GM10266 (cell line): ENCODE measurements around the gene ZNF80.

ENCODE experiments used
- DNase-seq: peaks from one replicate; pipeline ENCODE4 v3.0.0; 2012; ENCODE audit errors: extremely low spot score
- TF ChIP-seq, protein P1 (sequence below): IDR thresholded peaks from 2 replicates; pipeline ENCODE4 v1.5.1; 2012; ENCODE audit warnings: mild to moderate bottlenecking, low read depth; ENCODE audit not compliant: control insufficient read depth, insufficient read depth; ENCODE audit errors: missing control alignments

ZNF80 gene

DNA sequence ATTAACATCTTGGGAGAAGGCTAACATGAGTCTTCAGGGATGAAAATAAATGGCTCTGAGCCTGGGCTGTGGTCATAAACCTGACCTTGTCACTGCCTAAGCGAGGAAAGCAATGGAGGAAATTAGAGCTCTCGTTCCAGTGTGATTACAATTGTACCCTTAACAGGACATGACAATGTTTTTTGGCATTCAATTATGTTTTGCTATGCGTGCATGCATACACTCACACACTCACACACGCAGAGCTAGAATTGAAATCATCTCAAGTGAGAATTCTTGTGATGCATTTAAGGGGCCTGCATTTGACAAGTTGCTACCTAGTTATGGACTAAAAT, 24.1 kb downstream of the ZNF80 start:
- DNase-seq = no peak
- TF ChIP-seq, protein P1, sequence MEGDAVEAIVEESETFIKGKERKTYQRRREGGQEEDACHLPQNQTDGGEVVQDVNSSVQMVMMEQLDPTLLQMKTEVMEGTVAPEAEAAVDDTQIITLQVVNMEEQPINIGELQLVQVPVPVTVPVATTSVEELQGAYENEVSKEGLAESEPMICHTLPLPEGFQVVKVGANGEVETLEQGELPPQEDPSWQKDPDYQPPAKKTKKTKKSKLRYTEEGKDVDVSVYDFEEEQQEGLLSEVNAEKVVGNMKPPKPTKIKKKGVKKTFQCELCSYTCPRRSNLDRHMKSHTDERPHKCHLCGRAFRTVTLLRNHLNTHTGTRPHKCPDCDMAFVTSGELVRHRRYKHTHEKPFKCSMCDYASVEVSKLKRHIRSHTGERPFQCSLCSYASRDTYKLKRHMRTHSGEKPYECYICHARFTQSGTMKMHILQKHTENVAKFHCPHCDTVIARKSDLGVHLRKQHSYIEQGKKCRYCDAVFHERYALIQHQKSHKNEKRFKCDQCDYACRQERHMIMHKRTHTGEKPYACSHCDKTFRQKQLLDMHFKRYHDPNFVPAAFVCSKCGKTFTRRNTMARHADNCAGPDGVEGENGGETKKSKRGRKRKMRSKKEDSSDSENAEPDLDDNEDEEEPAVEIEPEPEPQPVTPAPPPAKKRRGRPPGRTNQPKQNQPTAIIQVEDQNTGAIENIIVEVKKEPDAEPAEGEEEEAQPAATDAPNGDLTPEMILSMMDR = no peak

GRCh38 chr3:114212646-114213045, 24.7 kb downstream of the ZNF80 start:
- TF ChIP-seq, protein P1 = no peak
- DNase-seq = no peak

GRCh38 chr3:114207768-114208167, 29.6 kb downstream of the ZNF80 start:
- TF ChIP-seq, protein P1 = no peak

GRCh38 chr3:114206342-114206741, 31.0 kb downstream of the ZNF80 start:
- TF ChIP-seq, protein P1 = no peak
- no peak for DNase-seq

More at GRCh38 chr3:114207768-114208167, 29.6 kb downstream of the ZNF80 start:
- no peak for DNase-seq

DNA sequence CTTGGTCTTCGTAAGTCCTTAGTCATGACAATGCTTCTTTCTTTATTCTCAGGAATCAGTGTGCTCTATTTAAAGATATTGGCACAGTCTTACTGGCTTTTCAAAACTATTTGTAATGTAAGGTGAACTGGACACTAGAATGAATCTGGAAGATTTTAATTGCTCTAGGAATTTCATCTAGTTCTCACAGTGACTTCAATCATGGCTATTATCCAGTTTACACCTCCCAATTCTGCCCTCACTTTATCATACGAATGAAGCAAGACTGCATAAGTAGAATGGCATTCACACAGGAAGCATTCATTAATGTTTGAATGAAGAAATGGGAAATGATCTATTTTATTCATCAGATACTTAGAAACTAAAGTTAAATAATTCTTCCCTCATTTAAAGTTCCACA, 31.8 kb downstream of the ZNF80 start:
- DNase-seq = no peak
- TF ChIP-seq, protein P1 = no peak

DNA sequence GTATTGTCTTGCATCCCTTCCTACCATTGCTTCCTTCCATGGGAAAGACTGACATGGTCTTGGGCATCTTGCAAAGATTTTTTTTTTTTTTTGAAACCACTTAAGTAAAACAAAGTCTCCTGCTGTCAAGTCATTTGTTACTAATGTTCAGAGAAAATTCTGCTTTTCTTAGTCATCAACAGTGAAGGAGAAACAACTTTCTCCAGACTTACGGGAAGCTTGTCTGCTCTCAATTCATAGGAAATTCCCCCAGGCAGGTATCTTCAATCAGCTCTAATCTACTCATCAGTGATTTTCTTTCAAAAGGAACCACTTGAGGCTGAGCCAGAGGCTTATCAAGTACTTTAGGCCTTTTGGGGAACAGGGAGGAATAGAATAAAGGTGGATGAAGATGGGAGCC, 42.6 kb downstream of the ZNF80 start:
- TF ChIP-seq, protein P1 = no peak
- no peak for DNase-seq

- DNase-seq = no peak
- TF ChIP-seq, protein P1 = no peak
Measured at GRCh38 chr3:114192136-114192535, 45.2 kb downstream of the ZNF80 start.

DNA sequence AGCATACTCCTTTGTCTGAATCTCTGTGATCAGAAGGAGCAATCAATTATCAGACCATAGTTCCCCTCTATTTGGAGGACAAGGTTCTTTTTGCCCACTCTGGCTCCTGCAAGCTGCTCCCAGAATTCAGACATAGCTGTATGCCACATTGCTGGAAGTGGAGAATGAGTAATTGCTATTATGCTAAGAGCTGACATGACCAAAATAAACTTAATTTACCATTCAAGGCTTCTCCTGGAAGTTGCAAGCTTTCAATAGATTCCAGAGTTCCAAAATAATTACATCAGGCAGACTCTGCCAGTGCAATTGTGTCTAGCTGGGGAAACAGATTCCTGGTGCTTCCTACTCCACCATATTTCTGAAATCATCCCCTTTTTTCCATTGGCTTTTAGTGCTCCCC, 50.9 kb downstream of the ZNF80 start:
- no peak for DNase-seq
- TF ChIP-seq, protein P1 = no peak
